OCI-LY1 (cell line): ENCODE measurements around the gene ANKRD13A.

Experiments used
- EZH2 ChIP-seq: fragments of 200-600 bp; sonication (generic), shearing (Covaris generic); IDR thresholded peaks from 2 replicates; pipeline ENCODE4 v1.8.0; 2017; ENCODE audit warnings: borderline replicate concordance, mixed run types, mild to moderate bottlenecking, antibody characterized with exemption, low read length, moderate library complexity, mixed read lengths
- TF ChIP-seq, protein P1 (sequence below): fragments of 200-600 bp; sonication (generic), shearing (Covaris generic); IDR thresholded peaks from 2 replicates; pipeline ENCODE4 v1.5.1; 2017; ENCODE audit warnings: mild to moderate bottlenecking, antibody characterized with exemption, low read length, moderate library complexity, mixed read lengths

DNA sequence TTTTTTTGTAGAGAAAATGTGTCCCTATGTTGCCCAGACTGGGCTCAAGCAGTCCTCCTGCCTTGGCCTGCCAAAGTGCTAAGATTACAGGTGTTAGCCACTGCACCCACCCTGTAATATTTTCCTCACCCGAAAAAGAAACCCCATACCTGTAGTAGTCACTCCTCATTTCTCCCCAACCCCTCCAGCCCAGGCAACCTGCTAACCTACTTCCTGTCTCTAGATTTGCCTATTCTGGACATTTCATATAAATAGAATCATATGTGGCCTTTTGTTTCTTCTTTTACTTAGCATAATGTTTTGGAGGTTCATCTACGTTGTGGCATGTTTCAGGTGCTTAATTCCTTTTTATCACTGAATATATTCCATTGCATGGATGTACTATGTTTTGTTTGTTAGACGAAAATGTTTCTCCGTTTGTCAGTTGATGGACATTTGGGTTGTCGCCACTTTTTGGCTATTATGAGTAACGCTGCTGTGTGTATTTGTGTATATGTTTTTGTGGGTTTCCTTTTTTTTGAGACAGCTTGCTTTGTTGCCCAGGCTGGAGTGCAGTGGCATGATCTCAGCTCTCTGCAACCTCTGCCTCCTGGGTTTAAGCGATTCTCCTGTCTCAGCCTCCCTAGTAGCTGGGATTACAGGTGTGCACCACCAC is 6.2 kb downstream of the ANKRD13A start:
- TF ChIP-seq EZH2: no peak
- TF ChIP-seq, protein P1, sequence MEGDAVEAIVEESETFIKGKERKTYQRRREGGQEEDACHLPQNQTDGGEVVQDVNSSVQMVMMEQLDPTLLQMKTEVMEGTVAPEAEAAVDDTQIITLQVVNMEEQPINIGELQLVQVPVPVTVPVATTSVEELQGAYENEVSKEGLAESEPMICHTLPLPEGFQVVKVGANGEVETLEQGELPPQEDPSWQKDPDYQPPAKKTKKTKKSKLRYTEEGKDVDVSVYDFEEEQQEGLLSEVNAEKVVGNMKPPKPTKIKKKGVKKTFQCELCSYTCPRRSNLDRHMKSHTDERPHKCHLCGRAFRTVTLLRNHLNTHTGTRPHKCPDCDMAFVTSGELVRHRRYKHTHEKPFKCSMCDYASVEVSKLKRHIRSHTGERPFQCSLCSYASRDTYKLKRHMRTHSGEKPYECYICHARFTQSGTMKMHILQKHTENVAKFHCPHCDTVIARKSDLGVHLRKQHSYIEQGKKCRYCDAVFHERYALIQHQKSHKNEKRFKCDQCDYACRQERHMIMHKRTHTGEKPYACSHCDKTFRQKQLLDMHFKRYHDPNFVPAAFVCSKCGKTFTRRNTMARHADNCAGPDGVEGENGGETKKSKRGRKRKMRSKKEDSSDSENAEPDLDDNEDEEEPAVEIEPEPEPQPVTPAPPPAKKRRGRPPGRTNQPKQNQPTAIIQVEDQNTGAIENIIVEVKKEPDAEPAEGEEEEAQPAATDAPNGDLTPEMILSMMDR: no peak
